Mesodermal cell (in vitro differentiated cells): Measurements from ENCODE around the gene SLMAP.

Experiments used
- H3K27ac ChIP-seq: 2 replicates; pipeline ENCODE4 v1.7.0; 2013; ENCODE audit warnings: mild to moderate bottlenecking, low read depth, low read length, moderate library complexity; ENCODE audit not compliant: severe bottlenecking
- H3K36me3 ChIP-seq: 2 replicates; pipeline ENCODE4 v1.7.1; 2013; ENCODE audit warnings: mild to moderate bottlenecking, low read length, moderate library complexity; ENCODE audit not compliant: control insufficient read depth, insufficient read depth
- H3K4me1 ChIP-seq: one replicate; pipeline ENCODE4 v1.7.1; 2013; ENCODE audit warnings: mild to moderate bottlenecking, low read length; ENCODE audit not compliant: insufficient read depth, control insufficient read depth, poor library complexity, severe bottlenecking
- H3K4me3 ChIP-seq: 2 replicates; pipeline ENCODE4 v1.7.0; 2013; ENCODE audit warnings: low read length, control low read depth, mild to moderate bottlenecking; ENCODE audit not compliant: insufficient read depth, poor library complexity, severe bottlenecking; ENCODE audit errors: extremely low read depth
- H3K9me3 ChIP-seq: 2 replicates; pipeline ENCODE4 v1.7.1; 2013; ENCODE audit warnings: mild to moderate bottlenecking, low read length, moderate library complexity; ENCODE audit not compliant: control insufficient read depth
- WGBS, 2 experiments: methylation state at CpG; one replicate each; pipeline ENCODE4 v1.1.5; 2013; ENCODE audit warnings: missing lambda C conversion rate in 2 of 2; ENCODE audit not compliant: insufficient coverage in 2 of 2; 5-methylcytosine and 5-hydroxymethylcytosine counted together

The SLMAP gene

DNA sequence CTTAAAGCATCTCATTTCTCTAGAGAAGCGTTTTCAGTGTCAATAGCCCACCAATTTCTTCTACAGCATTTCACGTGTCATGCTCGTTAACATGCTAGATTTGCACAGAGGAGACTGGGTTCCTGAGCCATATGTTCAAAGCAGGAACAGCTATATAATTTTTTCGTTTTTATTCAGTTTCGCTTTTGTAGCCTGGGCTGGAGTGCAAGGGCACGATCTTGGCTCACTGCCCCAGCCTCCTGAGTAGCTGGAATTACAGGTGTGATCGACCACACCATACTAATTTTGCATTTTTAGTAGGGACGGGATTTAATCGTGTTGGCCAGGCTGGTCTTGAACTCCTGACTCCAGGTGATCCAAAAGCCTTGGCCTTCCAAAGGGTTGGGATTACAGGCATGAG lies 6.6 kb upstream of the SLMAP start:
- H3K4me1 ChIP-seq = peaks cover 9% of the 10 kb centered on the region
- 94 to 95% methylated on average over 7 to 8 of the region's 9 CpGs for WGBS, 2 experiments
- no peak overlapping the region for H3K27ac ChIP-seq
- H3K4me3 ChIP-seq = no peak overlapping the region
- H3K36me3 ChIP-seq = no peaks in the 10 kb centered on the region
- H3K9me3 ChIP-seq = no peaks in the 10 kb centered on the region

- H3K27ac ChIP-seq = no peak overlapping the region
- H3K4me1 ChIP-seq = peaks cover 9% of the 10 kb centered on the region
- H3K9me3 ChIP-seq = no peaks in the 10 kb centered on the region
- no peaks in the 10 kb centered on the region for H3K36me3 ChIP-seq
- no peak overlapping the region for H3K4me3 ChIP-seq
These were observed 3.8 kb upstream of the SLMAP start for GRCh38 chr3:57752307-57752706.

- H3K36me3 ChIP-seq = peaks cover 5% of the 10 kb centered on the region
- no peak overlapping the region for H3K4me3 ChIP-seq
- H3K9me3 ChIP-seq = no peaks in the 10 kb centered on the region
- no peak overlapping the region for H3K27ac ChIP-seq
- H3K4me1 ChIP-seq = peaks cover 9% of the 10 kb centered on the region
These were observed 3.1 kb upstream of the SLMAP start for GRCh38 chr3:57753016-57753415.

DNA sequence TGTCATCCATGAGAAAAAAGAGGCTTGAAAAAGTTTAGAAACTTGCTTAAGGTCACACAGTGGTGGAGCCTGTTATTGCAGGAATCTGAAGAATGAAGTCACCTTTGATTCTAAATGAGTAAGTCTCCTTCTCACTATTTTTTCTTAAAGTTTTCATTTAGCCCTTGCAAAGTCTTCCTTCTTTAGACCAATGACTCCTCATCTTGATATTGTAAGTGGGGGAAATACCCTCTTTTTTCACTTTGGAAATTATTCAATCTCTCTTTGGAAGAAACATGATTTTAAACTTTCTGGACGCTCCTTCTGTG lies 787 bp upstream of the SLMAP start:
- Histone ChIP-seq H3K36me3 (peaks cover 19% of the 10 kb centered on the region), H3K9me3 (no peaks in the 10 kb centered on the region), H3K4me3 (peak overlapping the region; percentile 82), H3K4me1 (peaks cover 14% of the 10 kb centered on the region), H3K27ac (peak overlapping the region; percentile 93)
- 29 to 44% methylated on average over 1 of the region's 1 CpG for WGBS, 2 experiments

DNA sequence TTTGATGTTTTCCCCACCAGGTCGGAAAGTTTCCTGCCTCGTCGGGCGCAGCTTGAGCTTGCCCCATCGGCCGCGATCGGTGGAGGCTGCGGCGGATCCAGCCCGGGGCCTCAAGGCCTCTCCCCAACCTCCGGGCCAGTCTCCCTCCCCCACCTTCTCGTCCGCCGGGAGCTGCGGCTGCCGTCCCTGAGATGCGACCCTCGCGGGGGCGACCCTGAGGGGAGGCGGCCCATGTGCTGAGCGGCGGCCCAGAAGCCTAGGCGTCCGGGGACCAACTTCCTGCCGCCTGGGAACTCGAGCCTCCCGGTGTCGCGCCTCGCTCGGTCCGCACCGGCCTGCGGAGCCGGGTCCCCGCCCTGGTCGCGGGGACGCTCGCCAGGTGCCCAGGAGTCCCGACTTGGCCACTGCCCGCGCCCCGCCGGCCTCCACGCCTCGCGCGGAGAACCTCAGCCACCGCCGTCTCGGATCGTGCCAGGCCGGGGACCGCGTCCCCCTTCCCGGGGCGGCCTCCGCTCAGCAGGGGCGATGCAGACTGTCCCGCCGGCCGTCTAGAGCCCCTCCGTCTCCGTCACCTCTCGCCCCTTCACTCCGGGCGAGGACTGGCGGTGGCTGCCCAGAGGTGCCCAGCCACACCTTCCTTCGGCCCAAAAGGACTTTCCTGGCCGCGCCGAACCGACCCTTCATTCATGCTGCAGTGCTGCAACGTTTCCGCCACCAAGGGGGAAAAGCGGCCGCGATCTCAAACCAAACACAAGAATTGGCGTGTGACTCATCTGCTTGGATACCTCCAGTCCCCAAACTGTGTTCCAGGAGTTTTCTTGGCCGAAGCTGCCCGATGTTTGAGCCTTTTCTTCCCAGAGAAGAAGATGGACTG lies 656 bp downstream of the SLMAP start:
- H3K27ac ChIP-seq = peak overlapping the region; percentile 93
- no peaks in the 10 kb centered on the region for H3K9me3 ChIP-seq
- H3K36me3 ChIP-seq = peaks cover 33% of the 10 kb centered on the region
- H3K4me1 ChIP-seq = peaks cover 14% of the 10 kb centered on the region
- peak overlapping the region; percentile 82 for H3K4me3 ChIP-seq
- 0% methylated on average over 37 to 83 of the region's 84 CpGs for WGBS, 2 experiments

DNA sequence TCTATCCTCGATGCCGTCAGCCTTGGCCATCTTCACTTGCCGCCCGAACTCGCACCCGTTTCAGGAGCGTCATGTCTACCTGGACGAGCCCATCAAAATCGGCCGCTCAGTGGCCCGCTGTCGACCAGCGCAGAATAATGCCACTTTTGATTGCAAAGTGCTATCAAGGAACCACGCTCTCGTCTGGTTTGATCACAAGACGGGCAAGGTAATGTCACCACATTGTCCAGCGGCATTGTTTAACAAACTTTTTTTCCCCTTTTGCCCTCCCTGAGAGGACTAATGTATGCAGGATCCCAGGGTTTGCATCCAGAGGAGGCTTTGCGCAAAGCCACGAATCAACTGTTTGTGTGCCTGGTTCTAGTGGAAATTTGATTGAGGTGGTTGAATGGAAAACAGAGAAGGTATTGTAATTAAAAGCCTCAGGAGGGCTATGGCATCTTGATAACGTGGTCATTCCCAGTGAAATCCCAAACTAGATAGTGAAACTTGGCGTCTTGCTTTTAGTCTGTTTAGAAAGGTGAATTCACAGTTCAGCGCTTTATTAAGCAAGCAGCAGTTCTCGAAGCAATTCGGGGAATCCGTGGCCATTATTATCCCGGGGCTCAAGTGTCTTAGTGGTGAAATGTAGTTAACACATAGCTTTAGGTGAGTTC lies 1.7 kb downstream of the SLMAP start:
- peak overlapping the region; percentile 82 for H3K4me3 ChIP-seq
- no peak overlapping the region for H3K27ac ChIP-seq
- no peaks in the 10 kb centered on the region for H3K9me3 ChIP-seq
- peaks cover 35% of the 10 kb centered on the region for H3K36me3 ChIP-seq
- WGBS, 2 experiments = 7 to 10% methylated on average over 25 to 26 of the region's 26 CpGs
- H3K4me1 ChIP-seq = peaks cover 6% of the 10 kb centered on the region

- H3K4me1 ChIP-seq = peaks cover 5% of the 10 kb centered on the region
- H3K9me3 ChIP-seq = no peaks in the 10 kb centered on the region
- H3K36me3 ChIP-seq = peaks cover 39% of the 10 kb centered on the region
- H3K4me3 ChIP-seq = peak overlapping the region; percentile 15
- 86 to 100% methylated on average over 1 of the region's 2 CpGs for WGBS, 2 experiments
- H3K27ac ChIP-seq = no peak overlapping the region
These were observed 2.6 kb downstream of the SLMAP start for GRCh38 chr3:57758686-57759085.

GRCh38 chr3:57764794-57765193 lies 8.7 kb downstream of the SLMAP start:
- Histone ChIP-seq H3K4me3 (no peak overlapping the region), H3K4me1 (no peaks in the 10 kb centered on the region), H3K36me3 (peaks cover 44% of the 10 kb centered on the region), H3K27ac (no peak overlapping the region), H3K9me3 (no peaks in the 10 kb centered on the region)
- 95 to 100% methylated on average over 2 of the region's 2 CpGs for WGBS, 2 experiments

DNA sequence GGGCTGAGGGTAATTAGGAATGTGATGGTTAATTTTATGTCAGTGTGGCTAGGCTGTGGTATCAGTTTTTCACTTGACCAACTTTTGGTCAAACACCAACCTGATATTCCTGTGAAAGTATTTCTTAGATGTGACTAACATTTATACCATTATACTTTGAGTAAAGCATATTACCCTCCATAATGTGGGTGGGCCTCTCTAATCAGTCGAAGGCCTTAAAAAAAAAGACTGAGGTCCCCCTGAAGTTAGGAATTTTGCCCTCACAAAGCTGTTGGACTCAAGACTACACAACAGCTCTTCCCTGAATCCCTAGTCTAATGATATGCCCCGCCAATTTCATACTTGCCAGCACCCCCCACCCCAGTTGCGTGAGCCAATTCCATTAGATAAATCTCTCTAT lies 12.5 kb downstream of the SLMAP start:
- Histone ChIP-seq H3K27ac (no peak overlapping the region), H3K4me1 (no peaks in the 10 kb centered on the region), H3K4me3 (no peak overlapping the region), H3K9me3 (no peaks in the 10 kb centered on the region), H3K36me3 (peaks cover 23% of the 10 kb centered on the region)
- 90% methylated on average over 2 of the region's 3 CpGs for WGBS, 2 experiments

DNA sequence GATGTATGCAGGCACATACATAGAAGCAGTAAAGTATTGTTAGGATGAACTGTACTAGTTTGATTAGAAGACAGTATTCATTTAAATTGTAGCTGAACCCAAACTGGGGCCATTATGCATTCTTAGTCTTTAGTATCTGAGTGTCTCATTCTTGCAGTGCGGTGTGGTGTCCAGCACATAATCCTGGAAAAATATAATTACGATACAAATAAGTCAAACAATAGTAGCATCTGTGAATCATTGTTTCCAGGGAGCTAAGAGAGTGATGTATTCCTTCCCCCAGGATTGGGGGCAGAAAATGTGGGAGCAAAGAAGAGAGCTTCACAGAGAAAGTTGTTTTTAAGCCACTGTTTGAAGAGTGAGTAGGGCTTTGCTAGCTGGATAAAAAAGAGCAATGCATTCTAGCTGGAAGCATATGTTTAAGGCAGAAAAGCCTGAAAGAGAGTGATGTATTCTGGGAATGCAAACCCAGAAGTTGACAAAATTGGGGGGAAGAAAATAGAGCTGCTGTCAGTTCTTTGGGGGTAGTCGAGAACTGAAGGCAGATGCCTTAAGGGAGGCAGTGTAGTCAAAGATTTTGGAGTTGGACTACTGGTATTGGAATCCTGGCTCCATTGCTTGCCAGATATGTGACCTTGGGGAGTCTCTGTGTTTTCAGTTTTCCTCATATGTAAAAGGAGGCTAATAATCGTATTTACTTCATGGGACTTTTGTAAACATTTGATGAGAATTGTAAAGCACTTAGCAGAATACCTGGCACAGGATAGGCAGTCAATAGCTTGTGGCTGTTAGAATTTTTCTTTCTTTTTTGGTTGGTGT lies 14.1 kb downstream of the SLMAP start:
- Histone ChIP-seq H3K4me3 (no peak overlapping the region), H3K27ac (no peak overlapping the region), H3K36me3 (peaks cover 11% of the 10 kb centered on the region), H3K9me3 (no peaks in the 10 kb centered on the region), H3K4me1 (no peaks in the 10 kb centered on the region)
- 95 to 100% methylated on average over 2 to 3 of the region's 4 CpGs for WGBS, 2 experiments
